AG04450 (cell line): Measurements from ENCODE around the gene PPP1CA. TPM values are rescaled to one million over a fixed set of nuclear protein-coding genes. Genes with fewer than 3 reads are reported as not detected.

Source experiments
- CTCF ChIA-PET: fragments of 300-600, 350-600 bp; formaldehyde crosslinking; extraction: SDS; loops from one replicate; lab custom pipeline; 2022; ENCODE audit warnings: antibody characterized with exemption, inconsistent platforms; lab: Charles Lee
- POLR2A ChIA-PET: fragments of 350-600 bp; formaldehyde crosslinking; extraction: SDS; loops from one replicate; lab custom pipeline; 2021; ENCODE audit warnings: antibody characterized with exemption, inconsistent platforms; lab: Yijun Ruan, JAX
- DNase-seq: peaks from one replicate; pipeline ENCODE4 v3.0.0-alpha.2; 2011; ENCODE audit warnings: low read depth, low spot score
- H3K27ac ChIP-seq: one replicate; pipeline ENCODE4 v1.5.1; 2012; ENCODE audit warnings: low read depth, low read length, control low read depth
- H3K27me3 ChIP-seq: one replicate; pipeline ENCODE4 v1.6.0; 2012; ENCODE audit warnings: low read length; ENCODE audit not compliant: control insufficient read depth, insufficient read depth
- H3K4me3 ChIP-seq: 2 replicates; pipeline ENCODE4 v1.5.1; 2011; ENCODE audit warnings: mild to moderate bottlenecking, low read depth, low read length, control low read depth
- H3K9me3 ChIP-seq: 2 replicates; pipeline ENCODE4 v1.5.1; 2012; ENCODE audit warnings: low read length; ENCODE audit not compliant: control insufficient read depth, insufficient read depth
- polyA plus RNA-seq: library from polyadenylated mRNA; depleted of rRNA; stranded (reverse); fragments of >200 nt; gene quantifications from 2 replicates; pipeline ENCODE4 v1.2.3, GENCODE V29; 2011
- TF ChIP-seq, protein P1 (sequence below): IDR thresholded peaks from 2 replicates; pipeline ENCODE4 v1.5.1; 2011; ENCODE audit warnings: low read depth, low read length, control low read depth, inconsistent platforms

PPP1CA gene
- polyA plus RNA-seq, 1 experiment, result 116 TPM

DNA sequence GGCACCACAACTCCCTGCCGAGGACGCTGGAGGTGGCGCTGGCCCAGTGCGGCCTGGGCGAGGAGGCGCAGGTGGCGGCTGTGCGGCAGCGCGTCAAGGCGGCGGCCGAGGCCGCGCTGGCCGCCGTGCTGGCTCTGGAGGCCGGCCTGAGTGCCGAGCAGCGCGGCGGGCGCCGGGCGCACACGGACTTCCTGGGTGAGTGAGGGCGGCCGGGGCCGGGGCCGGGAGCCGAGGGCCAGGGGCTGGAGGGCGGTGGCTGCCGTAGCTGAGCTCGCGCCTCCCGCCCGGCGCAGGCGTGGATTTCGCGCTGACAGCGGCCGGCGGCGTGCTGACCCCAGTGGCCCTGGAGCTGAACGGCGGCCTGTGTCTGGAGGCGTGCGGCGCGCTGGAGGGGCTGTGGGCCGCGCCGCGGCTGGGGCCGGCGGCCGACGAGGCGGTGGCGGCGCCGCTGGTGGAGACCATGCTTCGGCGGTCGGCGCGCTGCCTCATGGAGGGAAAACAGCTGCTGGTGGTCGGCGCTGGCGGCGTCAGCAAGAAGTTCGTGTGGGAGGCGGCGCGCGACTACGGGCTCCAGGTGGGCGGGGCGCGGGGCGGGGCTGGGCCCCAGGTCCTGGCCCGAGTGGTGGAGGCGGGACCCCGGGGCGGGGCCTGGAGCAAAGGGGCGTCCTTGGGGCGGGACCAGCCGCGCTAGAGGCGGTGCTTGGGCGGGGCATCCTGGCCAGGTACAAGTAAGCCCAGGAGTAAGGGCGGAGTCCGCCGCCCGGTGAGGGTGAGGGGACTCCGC, 19.2 kb upstream of the PPP1CA start:
- DNase-seq, result peak; percentile 47
- H3K27me3 ChIP-seq, result peaks cover 2% of the 10 kb centered on the region
- H3K4me3 ChIP-seq, result peak overlapping the region; percentile 55
- CTCF ChIA-PET, result interaction anchor here (3.4 kb wide), 1 partner anchor 19 kb away, joined by 10 read pairs; the partner anchor contains the start of gene PPP1CA
- H3K27ac ChIP-seq, result peak overlapping the region; percentile 39
- no peaks in the 10 kb centered on the region for H3K9me3 ChIP-seq
- TF ChIP-seq, protein P1, sequence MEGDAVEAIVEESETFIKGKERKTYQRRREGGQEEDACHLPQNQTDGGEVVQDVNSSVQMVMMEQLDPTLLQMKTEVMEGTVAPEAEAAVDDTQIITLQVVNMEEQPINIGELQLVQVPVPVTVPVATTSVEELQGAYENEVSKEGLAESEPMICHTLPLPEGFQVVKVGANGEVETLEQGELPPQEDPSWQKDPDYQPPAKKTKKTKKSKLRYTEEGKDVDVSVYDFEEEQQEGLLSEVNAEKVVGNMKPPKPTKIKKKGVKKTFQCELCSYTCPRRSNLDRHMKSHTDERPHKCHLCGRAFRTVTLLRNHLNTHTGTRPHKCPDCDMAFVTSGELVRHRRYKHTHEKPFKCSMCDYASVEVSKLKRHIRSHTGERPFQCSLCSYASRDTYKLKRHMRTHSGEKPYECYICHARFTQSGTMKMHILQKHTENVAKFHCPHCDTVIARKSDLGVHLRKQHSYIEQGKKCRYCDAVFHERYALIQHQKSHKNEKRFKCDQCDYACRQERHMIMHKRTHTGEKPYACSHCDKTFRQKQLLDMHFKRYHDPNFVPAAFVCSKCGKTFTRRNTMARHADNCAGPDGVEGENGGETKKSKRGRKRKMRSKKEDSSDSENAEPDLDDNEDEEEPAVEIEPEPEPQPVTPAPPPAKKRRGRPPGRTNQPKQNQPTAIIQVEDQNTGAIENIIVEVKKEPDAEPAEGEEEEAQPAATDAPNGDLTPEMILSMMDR, result no peak
- POLR2A ChIA-PET, result interaction anchor here (0.9 to 1.2 kb wide), 3 partner anchors 16 to 29 kb away, joined by 3 to 6 read pairs (median 4); partner anchors contain the start of genes PPP1CA and RAD9A

DNA sequence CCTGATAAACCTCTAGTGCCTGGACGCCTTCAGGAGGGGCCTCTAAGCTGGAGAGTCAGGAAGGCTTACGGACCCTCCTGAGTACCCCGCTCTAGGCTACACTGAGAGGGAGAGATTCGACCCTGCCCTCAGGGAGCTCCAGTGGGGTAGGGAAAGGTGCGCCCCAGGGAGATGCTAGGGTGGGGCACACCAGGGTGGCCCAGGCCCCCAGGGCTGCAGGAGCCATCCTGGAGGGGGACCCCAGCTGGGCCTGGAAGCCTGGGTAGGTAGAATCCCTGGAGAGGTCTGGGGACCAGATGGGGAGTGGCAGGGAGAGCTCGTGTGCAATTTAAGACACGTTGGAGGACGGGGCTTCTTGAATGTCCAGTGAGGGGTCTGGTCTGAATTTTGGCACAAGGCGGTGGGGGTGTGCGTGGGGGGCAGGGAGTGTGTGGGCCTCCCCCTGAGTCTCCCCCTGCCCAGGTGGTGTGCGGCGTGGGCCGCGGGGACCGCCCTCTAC, 18.5 kb upstream of the PPP1CA start:
- ChIA-PET POLR2A (interaction anchor here (0.6 to 1.2 kb wide), 3 partner anchors 16 to 28 kb away, joined by 3 to 6 read pairs (median 3); partner anchors contain the start of genes PPP1CA and RAD9A), CTCF (interaction anchor here (3.4 kb wide), 1 partner anchor 18 kb away, joined by 10 read pairs; the partner anchor contains the start of gene PPP1CA)
- no peaks in the 10 kb centered on the region for H3K9me3 ChIP-seq
- H3K4me3 ChIP-seq, result peak overlapping the region; percentile 55
- H3K27ac ChIP-seq, result peak overlapping the region; percentile 39
- peaks cover 4% of the 10 kb centered on the region for H3K27me3 ChIP-seq
- TF ChIP-seq, protein P1, result no peak
- DNase-seq, result no peak

DNA sequence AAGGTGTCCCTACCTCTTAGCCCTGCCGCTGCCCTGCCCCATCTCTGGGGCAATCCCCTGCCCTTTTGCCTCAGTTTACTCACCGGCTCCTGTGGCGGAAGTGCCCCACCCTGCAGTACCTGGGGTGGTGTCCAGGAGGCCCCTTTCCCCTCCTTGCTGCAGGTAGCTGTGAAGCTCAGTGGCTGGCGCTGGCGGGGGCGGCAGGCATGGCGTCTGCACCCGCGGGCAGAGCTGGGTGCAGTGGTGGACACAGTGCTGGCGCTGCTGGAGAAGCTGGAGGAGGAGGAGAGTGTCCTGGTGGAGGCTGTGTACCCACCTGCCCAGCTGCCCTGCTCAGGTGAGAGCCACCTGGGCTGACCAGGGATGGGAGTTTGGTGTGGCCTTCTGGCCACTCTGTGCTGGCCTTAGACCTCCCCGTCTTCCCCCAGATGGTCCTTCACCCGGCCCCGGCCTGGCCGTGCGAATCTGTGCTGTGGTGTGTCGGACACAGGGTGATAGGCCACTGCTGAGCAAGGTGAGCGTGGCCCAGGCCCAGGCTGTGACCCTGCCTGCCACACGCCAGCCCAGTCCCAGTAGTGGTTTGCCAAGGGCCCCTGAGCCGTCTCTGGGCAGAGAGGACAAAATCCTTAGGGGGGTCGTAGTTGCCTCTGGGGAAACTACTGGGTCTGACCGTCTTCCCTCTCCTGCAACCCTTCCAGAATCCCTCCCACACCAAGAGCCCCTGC, 17.8 kb upstream of the PPP1CA start:
- no peak overlapping the region for H3K27ac ChIP-seq
- ChIA-PET CTCF (interaction anchor here (3.4 kb wide), 1 partner anchor 18 kb away, joined by 10 read pairs; the partner anchor contains the start of gene PPP1CA), POLR2A (interaction anchor here (0.6 kb wide), 1 partner anchor 27 kb away, joined by 3 read pairs; the partner anchor contains the start of gene RAD9A)
- TF ChIP-seq, protein P1, result no peak
- no peaks in the 10 kb centered on the region for H3K9me3 ChIP-seq
- peaks cover 11% of the 10 kb centered on the region for H3K27me3 ChIP-seq
- DNase-seq, result no peak
- no peak overlapping the region for H3K4me3 ChIP-seq

DNA sequence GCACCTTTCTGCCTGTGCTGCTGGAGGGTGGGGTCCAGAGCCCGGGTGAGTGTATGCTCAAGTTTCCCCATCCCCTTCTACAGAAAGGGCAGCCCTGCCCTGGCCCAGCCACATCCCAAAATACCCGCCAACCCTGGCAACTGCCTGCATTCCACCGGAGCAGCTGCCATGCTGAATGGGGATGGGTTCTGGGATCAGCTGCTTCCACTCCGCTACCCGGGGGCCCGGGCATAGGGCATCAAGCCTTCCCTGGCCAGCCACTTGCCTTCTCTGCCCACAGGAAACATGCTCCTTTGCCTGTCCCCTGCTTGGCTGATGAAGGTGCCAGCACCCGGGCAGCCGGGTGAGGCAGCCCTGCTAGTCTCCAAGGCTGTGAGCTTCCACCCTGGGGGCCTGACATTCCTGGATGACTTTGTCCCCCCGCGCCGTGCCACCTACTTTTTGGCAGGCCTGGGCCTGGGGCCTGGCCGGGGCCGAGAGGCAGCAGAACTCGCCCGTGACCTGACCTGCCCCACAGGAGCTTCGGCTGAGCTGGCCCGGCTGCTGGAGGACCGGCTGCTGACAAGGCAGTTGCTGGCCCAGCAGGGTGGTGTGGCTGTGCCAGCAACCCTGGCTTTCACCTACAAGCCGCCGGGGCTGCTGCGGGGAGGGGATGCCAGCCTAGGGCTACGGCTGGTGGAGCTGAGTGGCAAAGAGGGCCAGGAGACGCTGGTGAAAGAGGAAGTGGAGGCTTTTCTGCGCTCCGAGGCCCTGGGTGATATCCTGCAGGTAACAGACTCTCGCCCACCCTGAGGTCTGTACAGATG, 17.0 kb upstream of the PPP1CA start:
- H3K27me3 ChIP-seq, result peaks cover 11% of the 10 kb centered on the region
- ChIA-PET CTCF (interaction anchor here (3.4 kb wide), 1 partner anchor 17 kb away, joined by 10 read pairs; the partner anchor contains the start of gene PPP1CA), POLR2A (interaction anchor here (0.6 kb wide), 2 partner anchors 12 to 45 kb away, joined by 3 to 7 read pairs; no protein-coding TSS in a partner anchor)
- DNase-seq, result no peak
- H3K27ac ChIP-seq, result no peak overlapping the region
- TF ChIP-seq, protein P1, result no peak
- H3K4me3 ChIP-seq, result no peak overlapping the region
- no peaks in the 10 kb centered on the region for H3K9me3 ChIP-seq
